Small intestine (tissue), 7 donors: ENCODE data around the gene JMJD1C. TPM values are rescaled to one million over a fixed set of nuclear protein-coding genes. Genes with fewer than 3 reads are reported as not detected.
"Not testable (repeated sequence)": the region's sequence is repeated elsewhere in the genome, so short reads cannot be mapped to it uniquely, and the experiment has no call there.

ENCODE experiments used
- DNase-seq, 2 donors: peaks; one replicate each; pipeline versions ENCODE4 v3.0.0 to v3.0.0-alpha.2; 2013
- FAIRE-seq: peaks from 2 replicates; lab custom pipeline; 2012; peaks lifted over from hg19 to GRCh38; lab: Jason Lieb, UNC
- H3K27ac ChIP-seq, 3 donors: one replicate each; pipeline ENCODE4 v1.5.1; 2013; ENCODE audit warnings: low read length in 2 of 3, mild to moderate bottlenecking in 2 of 3, control low read depth in 1 of 3, inconsistent platforms in 1 of 3, low read depth in 1 of 3, moderate library complexity in 1 of 3
- H3K27me3 ChIP-seq, 3 donors: one replicate each; pipeline ENCODE4 v1.6.1; 2013; ENCODE audit warnings: low read length in 3 of 3, inconsistent platforms in 1 of 3; ENCODE audit not compliant: control insufficient read depth in 3 of 3, insufficient read depth in 3 of 3
- H3K36me3 ChIP-seq, 3 donors: one replicate each; pipeline ENCODE4 v1.6.1; 2013; ENCODE audit warnings: low read length in 3 of 3, inconsistent platforms in 1 of 3, low read depth in 1 of 3, mild to moderate bottlenecking in 1 of 3, moderate library complexity in 1 of 3; ENCODE audit not compliant: control insufficient read depth in 3 of 3, insufficient read depth in 2 of 3
- H3K4me1 ChIP-seq, 3 donors: one replicate each; pipeline ENCODE4 v1.6.1; 2013; ENCODE audit warnings: low read length in 2 of 3, inconsistent platforms in 1 of 3, low read depth in 1 of 3, mild to moderate bottlenecking in 1 of 3, moderate library complexity in 1 of 3; ENCODE audit not compliant: control insufficient read depth in 3 of 3, insufficient read depth in 2 of 3
- H3K4me3 ChIP-seq, 3 donors: one replicate each; pipeline ENCODE4 v1.5.1; 2013; ENCODE audit warnings: low read length in 3 of 3, control low read depth in 1 of 3, inconsistent platforms in 1 of 3, low read depth in 1 of 3, mild to moderate bottlenecking in 1 of 3, moderate library complexity in 1 of 3
- H3K9me3 ChIP-seq, 2 donors: one replicate each; pipeline ENCODE4 v1.6.1; 2013; ENCODE audit warnings: low read depth in 1 of 2, low read length in 1 of 2; ENCODE audit not compliant: control insufficient read depth in 2 of 2, insufficient read depth in 1 of 2
- WGBS, 3 donors: extraction: QIAGEN DNeasy Blood & Tissue Kit; methylation state at CpG; one replicate each; pipeline ENCODE4 v1.1.7; 2013; 5-methylcytosine and 5-hydroxymethylcytosine counted together
- polyA plus RNA-seq, 4 donors: library from polyadenylated mRNA; stranded (reverse) in 3 of 4; unstranded in 1 of 4; fragments of 200-250 nt in 3 of 4; fragments of 120-200 nt in 1 of 4; gene quantifications; one replicate each; pipeline versions ENCODE4 v1.2.1 to v1.2.3, GENCODE V29; 2013
- donor health status: healthy with polysubstance abuse.
- donor health status: control.
- donor health status: control.
- donor health status: Bipolar disorder and iron deficiency.
- donor health status: healthy.

Gene JMJD1C
- polyA plus RNA-seq, 4 donors = 22.4 to 108 (median 39.1) TPM

DNA sequence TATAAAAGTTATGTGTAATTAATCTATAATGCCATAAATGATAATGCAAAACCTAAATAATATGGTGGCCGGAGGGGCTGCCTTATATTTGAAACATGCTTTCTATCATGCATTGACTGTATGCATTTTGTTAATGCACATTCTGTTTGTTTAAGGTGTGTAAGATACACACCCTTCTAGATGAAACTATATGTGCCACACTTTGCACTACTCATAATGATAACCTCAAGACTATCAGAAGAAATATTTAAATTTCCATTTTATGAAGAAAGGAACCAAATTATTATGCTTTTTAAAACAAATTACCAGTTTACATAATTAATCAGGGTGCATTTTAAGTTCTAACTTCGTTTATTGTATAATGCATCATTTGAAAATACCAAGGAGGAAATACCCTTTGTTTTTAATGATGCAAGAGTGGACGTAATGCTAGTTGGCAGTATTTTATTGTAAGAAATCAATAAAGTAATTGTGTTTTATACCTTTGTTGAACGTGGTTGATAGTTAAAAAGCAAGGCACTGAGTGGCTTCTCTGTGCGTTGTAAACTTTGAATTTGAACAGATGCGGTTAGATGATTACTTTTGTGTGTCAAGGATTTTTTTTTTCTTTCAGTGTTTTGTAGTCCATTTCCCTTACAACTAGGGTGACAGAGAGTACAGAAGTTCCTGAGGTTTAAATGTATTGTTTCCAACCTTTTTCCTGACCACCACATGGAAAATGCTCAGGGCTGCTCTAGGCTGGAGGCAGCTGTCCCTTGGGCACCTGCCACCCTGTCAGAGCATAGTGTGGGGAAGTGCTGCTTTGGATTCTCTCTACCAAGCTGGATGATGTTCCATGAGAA is 311.0 kb downstream of the JMJD1C start:
- Histone ChIP-seq H3K4me1 (peaks cover 0 to 2% (median 0%) of the 10 kb centered on the region in 3 donors), H3K36me3 (peaks cover 0 to 22% (median 10%) of the 10 kb centered on the region in 3 donors), H3K9me3 (no peaks in the 10 kb centered on the region), H3K4me3 (no peak overlapping the region), H3K27ac (no peak overlapping the region), H3K27me3 (no peaks in the 10 kb centered on the region)
- FAIRE-seq (no peak), DNase-seq (peak in 1 of 2 donors; percentile 17)
- WGBS, 3 donors = 23 to 66% (median 55%) methylated on average over 6 of the region's 6 CpGs

DNA sequence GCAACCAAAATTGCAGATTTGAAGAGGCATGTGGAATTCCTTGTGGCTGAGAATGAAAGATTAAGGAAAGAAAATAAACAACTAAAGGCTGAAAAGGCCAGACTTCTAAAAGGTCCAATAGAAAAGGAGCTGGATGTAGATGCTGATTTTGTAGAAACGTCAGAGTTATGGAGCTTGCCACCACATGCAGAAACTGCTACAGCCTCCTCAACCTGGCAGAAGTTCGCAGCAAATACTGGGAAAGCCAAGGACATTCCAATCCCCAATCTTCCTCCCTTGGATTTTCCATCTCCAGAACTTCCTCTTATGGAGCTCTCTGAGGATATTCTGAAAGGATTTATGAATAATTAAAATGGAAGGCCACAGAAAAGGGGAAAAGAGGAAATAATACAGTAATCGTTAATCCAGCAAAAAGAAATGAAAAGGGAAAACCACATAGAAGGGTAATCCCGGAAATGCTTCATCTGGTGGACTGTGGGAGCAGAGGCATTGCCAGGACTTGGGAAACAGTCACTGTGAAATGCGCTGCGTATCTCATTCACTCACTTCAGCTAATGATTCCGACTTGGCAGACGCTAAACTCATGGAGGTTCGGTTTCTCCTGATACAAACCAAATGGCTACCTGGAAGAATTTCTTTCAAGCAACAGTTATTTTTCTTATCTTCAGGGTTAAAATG is 311.8 kb downstream of the JMJD1C start:
- H3K9me3 ChIP-seq, H3K27ac ChIP-seq, H3K27me3 ChIP-seq, FAIRE-seq, DNase-seq, H3K4me3 ChIP-seq, H3K4me1 ChIP-seq: not testable (repeated sequence)
- WGBS, 3 donors = 83 to 93% (median 89%) methylated on average over 9 of the region's 9 CpGs
- H3K36me3 ChIP-seq = peaks cover 0 to 25% (median 10%) of the 10 kb centered on the region in 3 donors

DNA sequence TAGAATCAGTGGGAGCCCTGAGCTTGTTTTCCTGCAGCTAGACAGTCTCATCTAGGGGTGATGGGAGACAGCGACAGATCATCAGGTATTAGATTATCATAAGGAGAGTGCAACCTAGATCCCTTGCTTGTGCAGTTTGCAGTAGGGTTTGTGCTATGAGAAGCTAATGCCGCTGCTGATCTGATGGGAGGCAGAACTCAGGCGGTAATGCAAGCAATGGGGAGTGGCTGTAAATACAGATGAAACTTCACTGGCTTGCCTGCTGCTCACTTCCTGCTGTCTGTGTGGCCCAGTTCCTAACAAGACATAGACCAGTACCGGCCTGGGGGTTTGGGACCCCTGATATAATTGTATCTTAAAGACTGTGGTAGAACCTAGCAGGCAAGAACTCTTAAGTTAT is 315.0 kb downstream of the JMJD1C start:
- Histone ChIP-seq H3K4me1 (peaks cover 0 to 2% (median 0%) of the 10 kb centered on the region in 3 donors), H3K9me3 (no peaks in the 10 kb centered on the region), H3K4me3 (no peak overlapping the region), H3K27me3 (no peaks in the 10 kb centered on the region), H3K27ac (no peak overlapping the region), H3K36me3 (peaks cover 0 to 27% (median 16%) of the 10 kb centered on the region in 3 donors)
- DNase-seq (no peak), FAIRE-seq (no peak)
- 93 to 98% (median 97%) methylated on average over 4 of the region's 4 CpGs for WGBS, 3 donors

DNA sequence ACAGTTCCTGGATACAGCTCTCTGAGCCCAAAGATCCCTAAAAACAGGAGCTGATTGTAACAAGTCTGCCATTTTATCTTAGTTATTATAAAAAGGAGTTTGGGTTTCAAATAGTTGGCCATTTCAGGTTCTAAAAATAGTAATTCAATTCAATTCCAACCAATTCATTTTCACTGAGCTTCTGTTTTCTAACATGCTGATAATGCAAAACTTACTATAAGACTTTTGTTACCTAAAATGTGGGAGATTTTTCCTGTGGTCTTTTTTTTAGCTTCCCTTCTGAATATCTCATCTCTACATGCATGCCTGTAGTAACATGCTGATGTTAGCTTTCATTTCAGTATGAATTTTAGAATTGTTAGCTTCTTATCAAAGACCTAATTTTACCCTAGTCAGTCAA is 319.3 kb downstream of the JMJD1C start:
- Histone ChIP-seq H3K4me1 (no peaks in the 10 kb centered on the region), H3K36me3 (peaks cover 0 to 17% (median 6%) of the 10 kb centered on the region in 3 donors), H3K9me3 (no peaks in the 10 kb centered on the region), H3K4me3 (no peak overlapping the region), H3K27me3 (no peaks in the 10 kb centered on the region), H3K27ac (no peak overlapping the region)
- FAIRE-seq (no peak), DNase-seq (no peak)

DNA sequence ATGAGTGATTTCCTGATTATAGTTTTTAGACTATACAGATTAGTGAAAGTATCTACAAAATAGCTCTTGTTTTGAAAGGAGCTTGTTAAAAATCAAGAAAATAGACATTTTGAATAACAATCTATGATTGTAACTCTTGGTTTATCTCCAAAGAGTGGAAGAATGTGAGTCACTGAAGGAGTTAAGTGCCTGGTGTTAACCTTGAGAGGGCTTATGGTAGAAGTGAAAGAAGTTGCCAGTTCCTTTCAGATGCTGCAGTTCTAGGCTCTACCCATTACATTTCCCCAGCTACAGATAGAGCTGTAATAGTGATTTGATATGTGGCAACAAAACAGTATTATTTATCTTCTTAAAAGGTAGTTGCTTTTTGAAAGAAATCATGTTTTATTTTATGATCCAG is 320.0 kb downstream of the JMJD1C start:
- H3K27me3 ChIP-seq = no peaks in the 10 kb centered on the region
- no peak overlapping the region for H3K27ac ChIP-seq
- DNase-seq (no peak), FAIRE-seq (no peak)
- peaks cover 0 to 19% (median 6%) of the 10 kb centered on the region in 3 donors for H3K36me3 ChIP-seq
- no peak overlapping the region for H3K4me3 ChIP-seq
- no peaks in the 10 kb centered on the region for H3K4me1 ChIP-seq
- no peaks in the 10 kb centered on the region for H3K9me3 ChIP-seq

DNA sequence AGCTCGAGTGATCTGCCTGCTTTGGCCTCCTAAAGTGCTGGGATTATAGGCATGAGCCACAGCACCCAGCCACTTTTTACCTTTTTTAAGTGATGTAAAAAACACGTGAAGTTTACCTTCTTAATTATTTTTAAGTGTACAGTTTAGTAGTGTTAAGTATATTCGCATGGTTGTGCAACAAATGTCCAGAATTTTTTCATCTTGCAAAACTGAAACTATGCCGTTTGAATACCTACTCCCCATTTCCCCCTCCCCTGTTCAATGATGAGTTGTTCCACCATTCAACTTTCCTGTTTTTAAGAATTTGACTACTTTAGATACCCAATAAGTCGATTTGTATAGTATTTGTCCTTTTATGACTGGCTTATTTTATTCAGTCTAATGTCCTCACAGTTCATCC is 321.8 kb downstream of the JMJD1C start:
- Histone ChIP-seq H3K9me3 (no peaks in the 10 kb centered on the region), H3K4me1 (no peaks in the 10 kb centered on the region), H3K4me3 (no peak overlapping the region), H3K27me3 (no peaks in the 10 kb centered on the region), H3K36me3 (peaks cover 0 to 16% (median 6%) of the 10 kb centered on the region in 3 donors), H3K27ac (no peak overlapping the region)
- WGBS, 3 donors = 66 to 77% (median 70%) methylated on average over 5 of the region's 5 CpGs
- DNase-seq (no peak), FAIRE-seq (no peak)

DNA sequence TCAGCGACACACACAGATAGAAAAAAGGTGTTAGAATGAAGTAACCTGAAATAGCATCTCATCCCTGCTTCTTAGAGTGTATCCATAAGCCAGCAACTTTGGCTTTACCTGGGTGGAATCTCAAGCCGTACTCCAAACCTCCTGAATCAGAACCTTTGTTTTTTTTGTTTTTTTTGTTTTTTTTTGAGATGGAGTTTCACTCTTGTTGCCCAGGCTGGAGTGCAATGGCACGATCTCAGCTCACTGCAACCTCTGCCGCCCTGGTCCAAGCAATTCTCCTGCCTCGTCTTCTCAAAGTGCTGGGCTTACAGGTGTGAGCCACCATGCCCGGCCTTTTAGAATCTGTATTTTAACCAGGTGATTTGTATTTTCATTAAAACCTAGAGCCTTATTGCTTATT is 323.6 kb downstream of the JMJD1C start:
- H3K27ac ChIP-seq = no peak overlapping the region
- peaks cover 0 to 5% (median 2%) of the 10 kb centered on the region in 3 donors for H3K4me1 ChIP-seq
- DNase-seq (no peak), FAIRE-seq (no peak)
- H3K4me3 ChIP-seq = no peak overlapping the region
- 91 to 96% (median 94%) methylated on average over 6 of the region's 6 CpGs for WGBS, 3 donors
- no peaks in the 10 kb centered on the region for H3K27me3 ChIP-seq
- peaks cover 0 to 15% (median 2%) of the 10 kb centered on the region in 3 donors for H3K36me3 ChIP-seq
- no peaks in the 10 kb centered on the region for H3K9me3 ChIP-seq

DNA sequence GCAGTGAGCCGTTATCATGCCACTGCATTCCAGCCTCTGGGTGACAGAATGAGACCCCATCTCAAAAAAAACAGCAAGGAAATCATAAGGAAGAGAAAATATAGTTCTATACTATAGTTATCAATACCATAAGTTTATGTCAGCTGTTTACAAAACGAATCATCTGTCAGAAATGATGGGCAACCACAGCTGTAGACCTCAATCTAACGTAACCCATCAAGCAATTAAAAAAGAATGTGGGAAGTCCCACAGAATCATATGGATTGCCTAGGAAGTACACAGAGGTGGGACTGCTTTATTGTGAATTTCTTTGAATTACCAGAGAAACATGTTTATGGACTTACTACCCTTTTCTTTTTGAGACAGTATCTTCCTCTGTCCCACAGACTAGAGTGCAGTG is 325.7 kb downstream of the JMJD1C start:
- H3K4me3 ChIP-seq = no peak overlapping the region
- H3K4me1 ChIP-seq = peaks cover 0 to 5% (median 2%) of the 10 kb centered on the region in 3 donors
- DNase-seq (no peak), FAIRE-seq (no peak)
- no peak overlapping the region for H3K27ac ChIP-seq
- 76 to 79% (median 77%) methylated on average over 3 of the region's 3 CpGs for WGBS, 3 donors
- H3K36me3 ChIP-seq = peaks cover 0 to 15% (median 0%) of the 10 kb centered on the region in 3 donors
- H3K27me3 ChIP-seq = no peaks in the 10 kb centered on the region
- H3K9me3 ChIP-seq = no peaks in the 10 kb centered on the region
